Mononuclear cell (primary cell): ENCODE data around the gene HIVEP3. TPM values are rescaled to one million over a fixed set of nuclear protein-coding genes. Genes with fewer than 3 reads are reported as not detected.

Experiments
- H3K27me3 ChIP-seq: 2 replicates; pipeline ENCODE4 v1.6.0; 2011; ENCODE audit warnings: low read length, control low read depth; ENCODE audit not compliant: insufficient read depth
- H3K4me1 ChIP-seq: 2 replicates; pipeline ENCODE4 v1.5.1; 2011; ENCODE audit warnings: mild to moderate bottlenecking, low read length, control low read depth; ENCODE audit not compliant: insufficient read depth
- H3K4me3 ChIP-seq: 2 replicates; pipeline ENCODE4 v1.5.1; 2011; ENCODE audit warnings: mild to moderate bottlenecking, low read length, moderate library complexity
- H3K9me3 ChIP-seq: 2 replicates; pipeline ENCODE4 v1.5.1; 2011; ENCODE audit warnings: low read depth, mild to moderate bottlenecking, control low read depth, low read length
- total RNA-seq: library from RNA; depleted of rRNA; stranded (reverse); fragments of >200 nt; gene quantifications from one replicate; pipeline ENCODE4 v1.2.3, GENCODE V29; 2012

Gene HIVEP3
- total RNA-seq, 1 donor: 3.9 TPM

- Histone ChIP-seq H3K9me3 (no peaks in the 10 kb centered on the region), H3K4me3 (no peak overlapping the region), H3K4me1 (peaks cover 55% of the 10 kb centered on the region), H3K27me3 (peaks cover 19% of the 10 kb centered on the region)
These were observed 4.2 kb downstream of the HIVEP3 start for GRCh38 chr1:41914516-41914915.

- Histone ChIP-seq H3K4me3 (no peak overlapping the region), H3K27me3 (peaks cover 12% of the 10 kb centered on the region), H3K4me1 (peaks cover 40% of the 10 kb centered on the region), H3K9me3 (no peaks in the 10 kb centered on the region)
These were observed 5.7 kb downstream of the HIVEP3 start for GRCh38 chr1:41913014-41913413.

GRCh38 chr1:41908288-41908895, 10.3 kb downstream of the HIVEP3 start:
- Histone ChIP-seq H3K4me3 (no peak overlapping the region), H3K9me3 (no peaks in the 10 kb centered on the region), H3K27me3 (no peaks in the 10 kb centered on the region), H3K4me1 (peaks cover 9% of the 10 kb centered on the region)

- peaks cover 10% of the 10 kb centered on the region for H3K4me1 ChIP-seq
- no peaks in the 10 kb centered on the region for H3K9me3 ChIP-seq
- H3K27me3 ChIP-seq: no peaks in the 10 kb centered on the region
- H3K4me3 ChIP-seq: no peak overlapping the region
These were observed 11.3 kb downstream of the HIVEP3 start for GRCh38 chr1:41907446-41907845.

- H3K27me3 ChIP-seq: no peaks in the 10 kb centered on the region
- H3K4me3 ChIP-seq: no peak overlapping the region
- H3K4me1 ChIP-seq: peaks cover 14% of the 10 kb centered on the region
- no peaks in the 10 kb centered on the region for H3K9me3 ChIP-seq
These were observed 11.8 kb downstream of the HIVEP3 start for GRCh38 chr1:41906943-41907342.

- no peak overlapping the region for H3K4me3 ChIP-seq
- no peaks in the 10 kb centered on the region for H3K27me3 ChIP-seq
- H3K4me1 ChIP-seq: peaks cover 15% of the 10 kb centered on the region
- H3K9me3 ChIP-seq: no peaks in the 10 kb centered on the region
These were observed 13.5 kb downstream of the HIVEP3 start for GRCh38 chr1:41905093-41905675.

- no peaks in the 10 kb centered on the region for H3K9me3 ChIP-seq
- H3K27me3 ChIP-seq: no peaks in the 10 kb centered on the region
- peaks cover 31% of the 10 kb centered on the region for H3K4me1 ChIP-seq
- no peak overlapping the region for H3K4me3 ChIP-seq
These were observed 16.1 kb downstream of the HIVEP3 start for GRCh38 chr1:41902664-41903063.

GRCh38 chr1:41902159-41902577, 16.6 kb downstream of the HIVEP3 start:
- H3K4me3 ChIP-seq: no peak overlapping the region
- H3K4me1 ChIP-seq: peaks cover 36% of the 10 kb centered on the region
- H3K9me3 ChIP-seq: no peaks in the 10 kb centered on the region
- no peaks in the 10 kb centered on the region for H3K27me3 ChIP-seq

- Histone ChIP-seq H3K27me3 (no peaks in the 10 kb centered on the region), H3K4me3 (no peak overlapping the region), H3K9me3 (no peaks in the 10 kb centered on the region), H3K4me1 (peaks cover 41% of the 10 kb centered on the region)
These were observed 17.2 kb downstream of the HIVEP3 start for GRCh38 chr1:41901551-41901950.

GRCh38 chr1:41900603-41901444, 17.9 kb downstream of the HIVEP3 start:
- no peak overlapping the region for H3K4me3 ChIP-seq
- H3K9me3 ChIP-seq: no peaks in the 10 kb centered on the region
- H3K27me3 ChIP-seq: no peaks in the 10 kb centered on the region
- H3K4me1 ChIP-seq: peaks cover 48% of the 10 kb centered on the region

GRCh38 chr1:41898191-41898713, 20.5 kb downstream of the HIVEP3 start:
- no peak overlapping the region for H3K4me3 ChIP-seq
- peaks cover 65% of the 10 kb centered on the region for H3K4me1 ChIP-seq
- no peaks in the 10 kb centered on the region for H3K27me3 ChIP-seq
- no peaks in the 10 kb centered on the region for H3K9me3 ChIP-seq

GRCh38 chr1:41895552-41895951, 23.2 kb downstream of the HIVEP3 start:
- peaks cover 83% of the 10 kb centered on the region for H3K4me1 ChIP-seq

GRCh38 chr1:41894808-41895483, 23.8 kb downstream of the HIVEP3 start:
- no peaks in the 10 kb centered on the region for H3K27me3 ChIP-seq
- no peaks in the 10 kb centered on the region for H3K9me3 ChIP-seq
- H3K4me1 ChIP-seq: peaks cover 86% of the 10 kb centered on the region
- H3K4me3 ChIP-seq: no peak overlapping the region

More at GRCh38 chr1:41895552-41895951, 23.2 kb downstream of the HIVEP3 start:
- no peaks in the 10 kb centered on the region for H3K9me3 ChIP-seq
- H3K4me3 ChIP-seq: no peak overlapping the region
- H3K27me3 ChIP-seq: no peaks in the 10 kb centered on the region

GRCh38 chr1:41894101-41894807, 24.5 kb downstream of the HIVEP3 start:
- H3K4me1 ChIP-seq: peaks cover 92% of the 10 kb centered on the region
- no peaks in the 10 kb centered on the region for H3K9me3 ChIP-seq
- no peaks in the 10 kb centered on the region for H3K27me3 ChIP-seq
- no peak overlapping the region for H3K4me3 ChIP-seq
